Measurements from ENCODE around the gene JPT2. TPM values are rescaled to one million over a fixed set of nuclear protein-coding genes. Genes with fewer than 3 reads are reported as not detected.

JPT2 gene
- total RNA-seq, 1 experiment from 2014 or later: 244 TPM

GRCh38 chr16:1655909-1656807 lies 21.9 kb upstream of the JPT2 start:
- Histone ChIP-seq H3K36me3 (ENCODE audit: low read depth) (no peaks in the 10 kb centered on the region), H3K27ac (no peak overlapping the region), H3K79me2 (ENCODE audit: low read depth) (no peaks in the 10 kb centered on the region), H3K9me3 (ENCODE audit: insufficient read depth, low read depth) (no peaks in the 10 kb centered on the region), H4K20me1 (ENCODE audit: insufficient read depth) (no peaks in the 10 kb centered on the region), H3K4me2 (no peak overlapping the region), H3K9me2 (ENCODE audit: insufficient read depth) (no peaks in the 10 kb centered on the region), H3K4me3 (no peak overlapping the region), H3K4me1 (replicated peaks; ENCODE audit: insufficient read depth) (no peaks in the 10 kb centered on the region), H3K27me3 (ENCODE audit: insufficient read depth, low read depth) (no peaks in the 10 kb centered on the region), H3F3A (ENCODE audit: insufficient read depth, low read depth) (peaks cover 7% of the 10 kb centered on the region), H2AFZ (no peak overlapping the region)
- TF ChIP-seq EZH2 (IDR thresholded peaks at IDR 0.05; ENCODE audit: low read depth) (no peak), CTCF (conservative IDR thresholded peaks at IDR 0.05) (no peak)
- DNase-seq: no peak
- BruUV-seq (replicated peaks): no TSS peak
- ChIA-PET CTCF (no interaction called here), POLR2A (ENCODE audit: unreplicated experiment) (no interaction called here)
- intact Hi-C loops (cut with micrococcal nuclease; ENCODE audit: unreplicated experiment): no loop called here

GRCh38 chr16:1656808-1657617 lies 21.1 kb upstream of the JPT2 start:
- CTCF ChIA-PET: no interaction called here
- Histone ChIP-seq H2AFZ (no peak overlapping the region), H3K9me2 (ENCODE audit: insufficient read depth) (no peaks in the 10 kb centered on the region), H3K36me3 (ENCODE audit: low read depth) (peaks cover 3% of the 10 kb centered on the region; the same call in 1 of the 2 replicates), H3K4me1 (replicated peaks; ENCODE audit: insufficient read depth) (no peaks in the 10 kb centered on the region), H3K27ac (no peak overlapping the region), H3F3A (ENCODE audit: insufficient read depth, low read depth) (no peaks in the 10 kb centered on the region), H3K79me2 (ENCODE audit: low read depth) (no peaks in the 10 kb centered on the region), H3K4me2 (no peak overlapping the region), H3K4me3 (no peak overlapping the region), H3K27me3 (ENCODE audit: insufficient read depth, low read depth) (no peaks in the 10 kb centered on the region), H3K9me3 (ENCODE audit: insufficient read depth, low read depth) (no peaks in the 10 kb centered on the region), H4K20me1 (ENCODE audit: insufficient read depth) (no peaks in the 10 kb centered on the region)
- TF ChIP-seq CTCF (conservative IDR thresholded peaks at IDR 0.05) (no peak), EZH2 (IDR thresholded peaks at IDR 0.05; ENCODE audit: low read depth) (no peak)
- POLR2A ChIA-PET (ENCODE audit: unreplicated experiment): no interaction called here
- BruUV-seq (replicated peaks): no TSS peak
- intact Hi-C loops (cut with micrococcal nuclease; ENCODE audit: unreplicated experiment): no loop called here
- DNase-seq: no peak

- TF ChIP-seq EZH2 (IDR thresholded peaks at IDR 0.05; ENCODE audit: low read depth) (no peak), CTCF (conservative IDR thresholded peaks at IDR 0.05) (no peak)
- DNase-seq: no peak
Measured at GRCh38 chr16:1657841-1658240, 20.2 kb upstream of the JPT2 start.

More at GRCh38 chr16:1657841-1658240, 20.2 kb upstream of the JPT2 start:
- intact Hi-C loops (cut with micrococcal nuclease; ENCODE audit: unreplicated experiment): no loop called here
- Histone ChIP-seq H3K27me3 (ENCODE audit: insufficient read depth, low read depth) (no peaks in the 10 kb centered on the region), H3K4me2 (no peak overlapping the region), H3F3A (ENCODE audit: insufficient read depth, low read depth) (no peaks in the 10 kb centered on the region), H3K9me2 (ENCODE audit: insufficient read depth) (no peaks in the 10 kb centered on the region), H3K4me1 (replicated peaks; ENCODE audit: insufficient read depth) (no peaks in the 10 kb centered on the region), H3K27ac (no peak overlapping the region), H3K9me3 (ENCODE audit: insufficient read depth, low read depth) (no peaks in the 10 kb centered on the region), H3K4me3 (no peak overlapping the region), H3K36me3 (ENCODE audit: low read depth) (peaks cover 4% of the 10 kb centered on the region; the same call in 1 of the 2 replicates), H3K79me2 (ENCODE audit: low read depth) (no peaks in the 10 kb centered on the region), H2AFZ (no peak overlapping the region), H4K20me1 (ENCODE audit: insufficient read depth) (no peaks in the 10 kb centered on the region)
- ChIA-PET POLR2A (ENCODE audit: unreplicated experiment) (no interaction called here), CTCF (no interaction called here)
- BruUV-seq (replicated peaks): no TSS peak
